ENCODE data around the gene TMEM170A. TPM values are rescaled to one million over a fixed set of nuclear protein-coding genes. Genes with fewer than 3 reads are reported as not detected.

TMEM170A gene
- total and polyA plus RNA-seq, 10 of the 15 experiments (the other 5 are each of a cell fraction or from before 2014, with no cell fraction given): 7.3 to 28.2 (median 20.9) TPM

DNA sequence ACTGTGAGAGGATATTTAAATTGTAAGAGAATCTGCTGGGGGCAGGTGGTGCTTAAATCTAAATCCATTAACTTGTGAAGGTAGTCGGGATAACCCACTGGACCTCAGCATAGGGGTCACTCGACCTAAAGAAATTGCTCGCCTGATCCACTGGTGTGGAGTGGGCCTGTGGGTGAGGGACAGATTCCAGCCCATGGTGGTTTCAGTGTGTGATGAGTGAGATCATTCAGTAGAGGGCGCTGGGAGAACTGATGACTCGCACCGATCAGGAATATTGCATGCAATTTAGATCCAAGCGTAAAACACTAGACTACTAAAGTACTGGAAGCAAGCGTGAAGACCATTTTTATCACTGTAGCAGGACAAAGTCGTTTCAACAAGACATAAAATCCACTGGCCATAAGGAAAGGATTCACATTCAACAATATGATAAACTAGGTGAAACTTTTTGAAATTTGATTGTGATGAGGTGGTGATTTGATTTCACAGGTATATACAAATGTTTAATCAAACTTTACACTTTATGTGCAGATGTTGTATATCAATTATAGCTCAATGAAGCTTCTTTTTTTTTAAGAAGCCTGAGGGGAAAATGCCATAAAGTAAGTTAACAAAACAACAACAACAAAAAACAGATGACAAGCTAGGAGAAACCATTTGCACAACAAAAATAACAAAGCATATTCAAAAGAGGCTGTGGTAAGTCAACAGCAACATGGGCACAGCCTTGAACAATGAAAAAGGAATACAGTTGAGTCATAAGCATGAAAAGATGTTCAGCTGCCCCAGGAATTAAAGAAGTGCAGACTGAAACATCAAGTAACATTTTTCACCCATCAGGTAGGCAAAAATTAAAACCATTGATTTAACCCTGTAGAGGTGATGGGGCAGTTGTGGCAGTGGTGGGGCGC lies 7.5 kb upstream of the TMEM170A start (continued):
- TF ChIP-seq RB1 (IDR thresholded peaks at IDR 0.05; ENCODE audit: borderline replicate concordance): 0 out of 2 replicates have a peak, but pooled peaks have one; percentile 51
- no peak for TF ChIP-seq FOS (IDR thresholded peaks at IDR 0.05; ENCODE audit: borderline replicate concordance, extremely low read depth, insufficient read length)
- TF ChIP-seq, protein P1, sequence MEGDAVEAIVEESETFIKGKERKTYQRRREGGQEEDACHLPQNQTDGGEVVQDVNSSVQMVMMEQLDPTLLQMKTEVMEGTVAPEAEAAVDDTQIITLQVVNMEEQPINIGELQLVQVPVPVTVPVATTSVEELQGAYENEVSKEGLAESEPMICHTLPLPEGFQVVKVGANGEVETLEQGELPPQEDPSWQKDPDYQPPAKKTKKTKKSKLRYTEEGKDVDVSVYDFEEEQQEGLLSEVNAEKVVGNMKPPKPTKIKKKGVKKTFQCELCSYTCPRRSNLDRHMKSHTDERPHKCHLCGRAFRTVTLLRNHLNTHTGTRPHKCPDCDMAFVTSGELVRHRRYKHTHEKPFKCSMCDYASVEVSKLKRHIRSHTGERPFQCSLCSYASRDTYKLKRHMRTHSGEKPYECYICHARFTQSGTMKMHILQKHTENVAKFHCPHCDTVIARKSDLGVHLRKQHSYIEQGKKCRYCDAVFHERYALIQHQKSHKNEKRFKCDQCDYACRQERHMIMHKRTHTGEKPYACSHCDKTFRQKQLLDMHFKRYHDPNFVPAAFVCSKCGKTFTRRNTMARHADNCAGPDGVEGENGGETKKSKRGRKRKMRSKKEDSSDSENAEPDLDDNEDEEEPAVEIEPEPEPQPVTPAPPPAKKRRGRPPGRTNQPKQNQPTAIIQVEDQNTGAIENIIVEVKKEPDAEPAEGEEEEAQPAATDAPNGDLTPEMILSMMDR (IDR thresholded peaks at IDR 0.05 in 2 of 3, conservative IDR thresholded peaks at IDR 0.05 in 1 of 3; ENCODE audit: control insufficient read depth in 2 of 3, extremely low read depth in 1 of 3, insufficient read depth in 1 of 3, low read depth in 3 of 3, low read length in 3 of 3): peak; percentile 74 to 85 (median 80)
- no peak for TF ChIP-seq MYC (IDR thresholded peaks at IDR 0.05; ENCODE audit: insufficient read depth, insufficient read length, insufficient replicate concordance, low read length, severe bottlenecking)
- TF ChIP-seq SPI1 (IDR thresholded peaks at IDR 0.05; ENCODE audit: borderline replicate concordance, insufficient read depth, low read depth, low read length): no peak
- TF ChIP-seq ETV6 (conservative IDR thresholded peaks at IDR 0.05 in 1 of 2, IDR thresholded peaks at IDR 0.05 in 1 of 2; ENCODE audit: borderline replicate concordance in 1 of 2, low read depth in 1 of 2): no peak
- TF ChIP-seq PAX8 (IDR thresholded peaks at IDR 0.05): no peak
- no peak for TF ChIP-seq NFIC (IDR thresholded peaks at IDR 0.05; ENCODE audit: low read depth, low read length)
- no peak for TF ChIP-seq STAT3 (IDR thresholded peaks at IDR 0.05; ENCODE audit: low read depth, low read length)
- TF ChIP-seq CBFB (IDR thresholded peaks at IDR 0.05; ENCODE audit: low read depth): no peak
- no peak for TF ChIP-seq TARDBP (IDR thresholded peaks at IDR 0.05; ENCODE audit: borderline replicate concordance)
- TF ChIP-seq, protein P2, sequence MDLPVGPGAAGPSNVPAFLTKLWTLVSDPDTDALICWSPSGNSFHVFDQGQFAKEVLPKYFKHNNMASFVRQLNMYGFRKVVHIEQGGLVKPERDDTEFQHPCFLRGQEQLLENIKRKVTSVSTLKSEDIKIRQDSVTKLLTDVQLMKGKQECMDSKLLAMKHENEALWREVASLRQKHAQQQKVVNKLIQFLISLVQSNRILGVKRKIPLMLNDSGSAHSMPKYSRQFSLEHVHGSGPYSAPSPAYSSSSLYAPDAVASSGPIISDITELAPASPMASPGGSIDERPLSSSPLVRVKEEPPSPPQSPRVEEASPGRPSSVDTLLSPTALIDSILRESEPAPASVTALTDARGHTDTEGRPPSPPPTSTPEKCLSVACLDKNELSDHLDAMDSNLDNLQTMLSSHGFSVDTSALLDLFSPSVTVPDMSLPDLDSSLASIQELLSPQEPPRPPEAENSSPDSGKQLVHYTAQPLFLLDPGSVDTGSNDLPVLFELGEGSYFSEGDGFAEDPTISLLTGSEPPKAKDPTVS (IDR thresholded peaks at IDR 0.05; ENCODE audit: low read depth, low read length): no peak
- no peak for TF ChIP-seq EP300 (IDR thresholded peaks at IDR 0.05; ENCODE audit: borderline replicate concordance in 1 of 2, control insufficient read depth in 1 of 2, low read depth in 2 of 2, low read length in 2 of 2)
- TF ChIP-seq NRF1 (conservative IDR thresholded peaks at IDR 0.05; ENCODE audit: low read depth, low read length): no peak
- TF ChIP-seq, protein P3, sequence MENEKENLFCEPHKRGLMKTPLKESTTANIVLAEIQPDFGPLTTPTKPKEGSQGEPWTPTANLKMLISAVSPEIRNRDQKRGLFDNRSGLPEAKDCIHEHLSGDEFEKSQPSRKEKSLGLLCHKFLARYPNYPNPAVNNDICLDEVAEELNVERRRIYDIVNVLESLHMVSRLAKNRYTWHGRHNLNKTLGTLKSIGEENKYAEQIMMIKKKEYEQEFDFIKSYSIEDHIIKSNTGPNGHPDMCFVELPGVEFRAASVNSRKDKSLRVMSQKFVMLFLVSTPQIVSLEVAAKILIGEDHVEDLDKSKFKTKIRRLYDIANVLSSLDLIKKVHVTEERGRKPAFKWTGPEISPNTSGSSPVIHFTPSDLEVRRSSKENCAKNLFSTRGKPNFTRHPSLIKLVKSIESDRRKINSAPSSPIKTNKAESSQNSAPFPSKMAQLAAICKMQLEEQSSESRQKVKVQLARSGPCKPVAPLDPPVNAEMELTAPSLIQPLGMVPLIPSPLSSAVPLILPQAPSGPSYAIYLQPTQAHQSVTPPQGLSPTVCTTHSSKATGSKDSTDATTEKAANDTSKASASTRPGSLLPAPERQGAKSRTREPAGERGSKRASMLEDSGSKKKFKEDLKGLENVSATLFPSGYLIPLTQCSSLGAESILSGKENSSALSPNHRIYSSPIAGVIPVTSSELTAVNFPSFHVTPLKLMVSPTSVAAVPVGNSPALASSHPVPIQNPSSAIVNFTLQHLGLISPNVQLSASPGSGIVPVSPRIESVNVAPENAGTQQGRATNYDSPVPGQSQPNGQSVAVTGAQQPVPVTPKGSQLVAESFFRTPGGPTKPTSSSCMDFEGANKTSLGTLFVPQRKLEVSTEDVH (IDR thresholded peaks at IDR 0.05; ENCODE audit: low read depth, partially characterized antibody): no peak
- TF ChIP-seq, protein P4, sequence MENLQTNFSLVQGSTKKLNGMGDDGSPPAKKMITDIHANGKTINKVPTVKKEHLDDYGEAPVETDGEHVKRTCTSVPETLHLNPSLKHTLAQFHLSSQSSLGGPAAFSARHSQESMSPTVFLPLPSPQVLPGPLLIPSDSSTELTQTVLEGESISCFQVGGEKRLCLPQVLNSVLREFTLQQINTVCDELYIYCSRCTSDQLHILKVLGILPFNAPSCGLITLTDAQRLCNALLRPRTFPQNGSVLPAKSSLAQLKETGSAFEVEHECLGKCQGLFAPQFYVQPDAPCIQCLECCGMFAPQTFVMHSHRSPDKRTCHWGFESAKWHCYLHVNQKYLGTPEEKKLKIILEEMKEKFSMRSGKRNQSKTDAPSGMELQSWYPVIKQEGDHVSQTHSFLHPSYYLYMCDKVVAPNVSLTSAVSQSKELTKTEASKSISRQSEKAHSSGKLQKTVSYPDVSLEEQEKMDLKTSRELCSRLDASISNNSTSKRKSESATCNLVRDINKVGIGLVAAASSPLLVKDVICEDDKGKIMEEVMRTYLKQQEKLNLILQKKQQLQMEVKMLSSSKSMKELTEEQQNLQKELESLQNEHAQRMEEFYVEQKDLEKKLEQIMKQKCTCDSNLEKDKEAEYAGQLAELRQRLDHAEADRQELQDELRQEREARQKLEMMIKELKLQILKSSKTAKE (IDR thresholded peaks at IDR 0.05; ENCODE audit: low read depth, poor library complexity, severe bottlenecking): no peak
- peak; percentile 47; the same call in 1 of the 2 replicates for TF ChIP-seq RUNX3 (IDR thresholded peaks at IDR 0.05; ENCODE audit: low read length)
- TF ChIP-seq DPF2 (IDR thresholded peaks at IDR 0.05): no peak
- no peak for TF ChIP-seq SUPT20H (IDR thresholded peaks at IDR 0.05; ENCODE audit: borderline replicate concordance, control insufficient read depth, low read depth, low read length)
- no peak for TF ChIP-seq POLR2A (IDR thresholded peaks at IDR 0.05; ENCODE audit: low read depth, low read length)
